Stimulated activated naive B cell treated with anti-CD40 and anti-IgM and Interleukin-4, amounts not matched to agents 10 μg/mL and 1 μg/mL and 100 μg/mL, for 72 hours (primary cell): ENCODE measurements around the gene CTRB2.

Experiments
- ATAC-seq, 2 donors: fragments of 150-1000 bp; cut with Tn5 transposase; replicated peaks; 2 replicates each; pipeline ENCODE4 v1.10.0; 2021; ENCODE audit warnings: moderate library complexity in 1 of 2
- DNase-seq: peaks from one replicate; pipeline ENCODE4 v3.0.0; 2021
- H3K27ac Mint-ChIP-seq: one replicate; pipeline ENCODE4 v1.8.0; 2022; ENCODE audit warnings: mild to moderate bottlenecking, mixed read lengths
- H3K27me3 Mint-ChIP-seq, 2 donors: one replicate each; pipeline ENCODE4 v1.8.0; 2022; ENCODE audit warnings: mixed read lengths in 2 of 2
- H3K36me3 Mint-ChIP-seq, 2 donors: one replicate each; pipeline ENCODE4 v1.8.0; 2022; ENCODE audit warnings: mixed read lengths in 2 of 2, mild to moderate bottlenecking in 1 of 2
- H3K4me1 Mint-ChIP-seq, 2 donors: one replicate each; pipeline ENCODE4 v1.8.0; 2022; ENCODE audit warnings: mixed read lengths in 2 of 2, mild to moderate bottlenecking in 1 of 2
- H3K4me3 Mint-ChIP-seq, 2 donors: one replicate each; pipeline ENCODE4 v1.8.0; 2022; ENCODE audit warnings: mild to moderate bottlenecking in 2 of 2, mixed read lengths in 2 of 2, moderate library complexity in 1 of 2
- H3K9me3 Mint-ChIP-seq, 2 donors: one replicate each; pipeline ENCODE4 v1.8.0; 2022; ENCODE audit warnings: mixed read lengths in 2 of 2, mild to moderate bottlenecking in 1 of 2

The CTRB2 gene

DNA sequence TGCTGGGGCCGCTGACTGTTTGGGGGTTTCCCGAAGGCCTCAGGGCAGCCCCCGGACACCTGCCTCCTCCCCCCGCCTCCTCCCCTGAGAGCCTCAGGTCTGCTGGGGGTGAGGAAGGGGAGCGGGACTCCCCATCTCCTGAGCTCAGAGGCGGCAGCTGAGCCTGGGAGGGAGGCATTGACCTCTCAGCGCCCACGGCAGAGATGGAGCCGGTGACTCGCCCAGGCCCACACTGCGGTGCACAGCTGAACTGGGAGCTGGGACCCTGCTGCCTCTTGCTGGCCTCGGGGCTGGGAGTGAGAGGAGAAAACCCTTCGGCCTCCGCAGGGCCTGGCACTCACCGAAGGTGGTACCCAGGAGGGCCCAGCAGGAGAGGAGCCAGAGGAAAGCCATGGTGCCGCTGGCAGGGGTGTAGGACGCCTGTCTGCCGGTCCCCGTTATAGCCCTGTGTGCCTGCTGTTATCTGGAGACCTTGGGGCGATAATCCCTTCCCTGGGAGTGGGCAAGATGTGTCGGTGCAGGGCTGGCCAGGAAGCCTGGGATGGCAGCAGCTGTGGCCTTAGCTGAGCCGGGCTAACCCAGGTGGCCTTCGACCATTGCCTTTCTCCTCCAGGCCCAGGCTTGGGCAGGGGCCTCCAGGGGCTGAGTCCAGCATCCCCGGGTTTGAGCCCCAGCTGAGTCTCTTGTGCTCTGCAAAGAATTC, at the start of gene CTRB2:
Gene CTRB2, minus strand, starts transcription at position 413 of the 703 bp plus-strand sequence. Its CDS starts 20 bp downstream, at position 393.
- Mint-ChIP-seq H3K4me1 (no peaks in the 10 kb centered on the region), H3K4me3 (no peak within 1 kb of the TSS)
- no peak for DNase-seq

DNA sequence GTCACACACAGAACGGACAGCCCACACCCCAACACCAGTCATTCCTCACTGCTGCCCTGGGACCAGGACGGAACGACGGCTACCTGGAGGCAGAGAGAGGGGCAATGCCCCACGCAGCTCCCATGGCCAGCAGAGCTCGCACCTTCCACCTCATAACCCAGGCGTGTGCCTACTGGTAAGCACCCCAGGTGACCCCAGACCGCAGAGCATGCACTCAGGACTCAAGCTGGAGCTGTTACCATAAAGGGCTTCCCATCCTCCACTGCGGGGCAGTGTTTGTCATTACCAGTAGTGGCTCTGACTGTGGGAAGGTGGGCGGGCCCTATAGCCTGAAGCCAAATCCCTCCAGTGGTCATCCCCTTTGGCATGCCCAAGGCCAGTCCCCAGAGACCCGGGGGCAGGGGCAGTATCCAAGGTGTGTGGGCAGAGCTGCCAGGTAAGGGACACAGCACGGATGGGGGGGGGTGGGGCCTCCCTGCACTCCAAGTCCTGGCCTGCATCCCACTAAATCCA, 49.2 kb upstream of the CTRB2 start:
- ATAC-seq (no peak), DNase-seq (no peak)
- Mint-ChIP-seq H3K27me3 (peaks cover 70 to 88% of the 10 kb centered on the region in 2 donors), H3K36me3 (no peaks in the 10 kb centered on the region), H3K4me1 (peaks cover 8 to 10% of the 10 kb centered on the region in 2 donors), H3K27ac (no peak overlapping the region), H3K9me3 (no peaks in the 10 kb centered on the region), H3K4me3 (no peak overlapping the region)

More for the DNA sequence above, at the start of gene CTRB2:
- H3K27ac Mint-ChIP-seq: no peak within 1 kb of the TSS
- ATAC-seq: peak; percentile 41 to 62
- H3K36me3 Mint-ChIP-seq: no peaks in the 10 kb centered on the region
- H3K9me3 Mint-ChIP-seq: no peaks in the 10 kb centered on the region
- H3K27me3 Mint-ChIP-seq: peaks cover 22 to 46% of the 10 kb centered on the region in 2 donors

DNA sequence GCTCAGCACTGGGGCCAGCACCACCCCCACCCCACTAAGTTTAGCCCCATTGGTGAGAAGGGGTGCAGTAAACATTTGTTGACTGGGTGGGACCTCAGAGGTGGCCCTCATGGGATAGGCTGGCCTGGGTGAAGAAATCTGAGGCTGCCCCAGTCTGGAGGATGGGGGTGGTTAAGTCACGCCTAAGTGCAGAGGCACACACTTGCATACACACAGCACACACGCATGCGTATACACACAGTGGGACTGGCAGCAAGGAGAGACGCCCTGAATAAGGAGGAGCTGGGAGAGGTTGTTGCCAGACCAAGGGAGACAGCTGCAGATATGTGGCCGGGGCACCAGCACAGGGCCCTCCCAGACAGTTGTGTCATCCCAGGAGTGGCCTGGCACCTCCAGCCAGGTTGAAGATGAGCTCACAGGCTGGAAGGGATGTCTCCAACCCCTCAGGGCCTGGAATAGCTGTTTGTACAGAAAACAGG, 47.4 kb upstream of the CTRB2 start:
- peaks cover 16 to 20% of the 10 kb centered on the region in 2 donors for H3K4me1 Mint-ChIP-seq
- DNase-seq: no peak
- no peaks in the 10 kb centered on the region for H3K36me3 Mint-ChIP-seq
- no peaks in the 10 kb centered on the region for H3K9me3 Mint-ChIP-seq
- no peak overlapping the region for H3K4me3 Mint-ChIP-seq
- ATAC-seq: no peak
- no peak overlapping the region for H3K27ac Mint-ChIP-seq
- H3K27me3 Mint-ChIP-seq: peaks cover 83 to 94% of the 10 kb centered on the region in 2 donors

DNA sequence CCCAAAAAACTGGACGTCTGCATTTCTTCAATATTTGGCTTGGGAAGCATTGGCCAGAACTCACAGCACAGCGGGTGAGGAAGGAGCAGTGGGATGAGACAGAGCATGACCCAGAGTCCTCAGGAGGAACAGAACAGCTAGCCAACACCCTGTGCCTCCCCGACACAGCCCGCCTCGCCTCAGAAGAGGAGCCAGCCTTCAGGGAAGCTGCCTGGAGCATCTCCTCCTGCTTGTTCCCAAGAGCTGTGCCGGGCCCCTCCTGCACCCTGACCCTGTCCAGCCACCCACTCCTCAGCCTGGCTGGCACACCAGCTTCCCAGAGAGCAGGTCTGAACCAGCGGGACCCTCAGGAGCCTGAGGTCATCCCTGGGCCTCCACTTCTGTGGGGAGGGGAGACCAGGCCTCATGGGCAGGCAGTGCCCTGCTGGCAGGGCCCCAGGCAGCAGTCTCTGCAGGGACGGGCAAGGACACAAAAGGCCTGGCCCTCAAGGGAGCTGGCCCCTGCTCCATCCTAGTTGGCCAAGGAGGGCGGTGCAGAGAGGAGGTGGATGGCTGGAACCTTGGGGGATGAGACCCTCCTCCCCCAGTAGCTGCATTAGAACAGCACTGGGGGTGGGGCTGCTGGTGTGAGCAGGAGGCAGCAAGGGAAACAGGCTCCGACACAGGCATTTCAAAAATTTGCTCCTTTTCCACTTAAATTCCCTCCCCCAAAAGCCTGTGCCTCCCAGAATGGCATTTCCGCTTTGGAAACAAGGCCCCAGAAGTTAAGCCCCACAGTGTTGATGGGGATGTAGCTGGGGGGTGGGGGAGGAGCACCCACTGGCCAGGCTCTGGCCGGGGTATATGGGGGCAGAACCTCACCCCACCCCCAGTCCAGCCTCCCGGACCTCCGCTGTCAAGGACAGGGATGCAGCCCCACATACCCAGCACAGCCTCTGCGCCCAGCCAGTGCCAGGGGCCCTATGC, 46.3 kb upstream of the CTRB2 start:
- Mint-ChIP-seq H3K27me3 (peaks cover 81 to 94% of the 10 kb centered on the region in 2 donors), H3K27ac (no peak overlapping the region), H3K36me3 (no peaks in the 10 kb centered on the region), H3K4me3 (no peak overlapping the region), H3K4me1 (peaks cover 20% of the 10 kb centered on the region in 2 donors), H3K9me3 (no peaks in the 10 kb centered on the region)
- DNase-seq: no peak
- ATAC-seq: no peak

DNA sequence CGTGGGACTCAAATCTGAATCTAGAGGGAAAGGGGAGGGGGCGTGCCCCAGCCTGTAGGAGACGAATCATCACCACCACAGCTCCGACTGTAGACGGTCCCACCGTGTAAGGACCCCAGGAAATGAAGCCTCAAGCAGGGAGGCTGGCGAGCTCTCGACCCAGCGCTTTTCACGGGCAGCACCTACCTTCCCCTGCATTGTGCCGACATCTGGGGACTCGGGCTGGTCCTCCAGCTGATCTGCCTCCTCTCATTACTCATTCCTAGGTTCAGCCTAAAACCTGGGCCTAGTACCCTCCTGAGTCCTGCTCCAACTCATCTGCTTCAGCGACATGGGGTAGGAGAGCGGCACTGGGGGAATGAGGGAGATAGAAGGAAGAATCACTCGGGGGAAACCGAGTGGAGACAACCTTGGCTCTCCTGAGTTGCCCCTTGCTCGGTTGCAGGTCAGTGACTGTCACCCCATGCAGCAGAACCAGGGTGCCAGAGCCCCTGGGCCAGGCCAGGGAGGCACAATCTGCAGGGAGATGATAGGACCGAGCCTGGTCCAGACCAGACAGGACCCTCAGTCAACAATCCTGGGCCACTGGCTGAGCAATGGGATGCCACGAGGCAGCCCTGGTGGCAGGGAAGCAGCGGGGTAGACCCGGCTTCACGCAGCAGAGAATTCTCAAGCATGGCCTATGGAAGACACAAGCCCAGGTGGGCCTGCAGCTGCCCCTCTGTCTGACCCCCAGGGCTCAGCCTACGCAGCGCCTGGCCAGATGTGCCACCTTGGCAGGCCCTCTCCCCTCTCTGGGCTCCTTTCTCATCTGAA, 45.3 kb upstream of the CTRB2 start:
- peaks cover 20 to 24% of the 10 kb centered on the region in 2 donors for H3K4me1 Mint-ChIP-seq
- peak overlapping the region; percentile 75 to 77 for H3K4me3 Mint-ChIP-seq
- peaks cover 81 to 94% of the 10 kb centered on the region in 2 donors for H3K27me3 Mint-ChIP-seq
- ATAC-seq: no peak
- no peak for DNase-seq
- H3K27ac Mint-ChIP-seq: no peak overlapping the region
- no peaks in the 10 kb centered on the region for H3K9me3 Mint-ChIP-seq
- H3K36me3 Mint-ChIP-seq: no peaks in the 10 kb centered on the region

DNA sequence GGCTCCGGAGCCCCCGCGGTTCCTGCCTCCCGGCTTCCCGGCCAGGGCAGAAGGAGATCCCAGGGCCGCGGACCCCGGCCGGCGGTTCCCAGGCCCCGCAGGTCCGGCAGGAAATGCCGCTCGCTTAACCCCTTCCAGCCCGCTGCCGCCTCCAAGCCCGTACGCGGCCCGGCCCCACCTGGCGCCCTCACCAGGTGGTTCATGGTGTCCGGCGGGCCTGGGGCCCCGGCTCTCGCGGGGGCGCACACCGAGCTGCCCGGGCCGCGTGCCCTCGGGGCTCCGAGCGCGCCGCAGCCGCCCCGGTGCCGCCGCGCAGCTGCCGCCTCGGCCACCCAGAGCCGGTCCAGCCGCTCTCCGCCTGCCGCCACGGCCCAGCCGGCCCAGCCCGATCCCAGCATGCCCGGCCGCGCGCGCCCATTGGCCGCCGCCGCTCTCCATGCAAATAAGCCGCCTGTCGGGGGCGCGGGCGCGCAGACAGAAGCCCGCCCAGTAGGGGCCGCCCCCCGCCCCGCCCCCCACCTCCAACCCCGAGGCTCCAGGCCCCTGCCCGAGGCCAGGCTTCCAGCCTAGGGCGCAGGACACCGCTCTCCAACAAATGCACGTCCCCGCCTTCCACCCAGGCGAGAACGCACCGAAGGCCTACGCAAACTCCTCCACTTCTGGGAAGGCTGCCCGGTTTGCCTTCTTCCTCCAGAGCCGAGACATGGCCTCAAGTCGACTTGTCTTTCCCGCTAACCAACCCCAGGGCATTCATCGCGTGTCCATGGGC, 44.5 kb upstream of the CTRB2 start, which contains the start of gene BCAR1:
Gene BCAR1, minus strand, starts transcription at position 345 of the 769 bp plus-strand sequence. Its CDS starts 142 bp downstream, at position 203.
- Mint-ChIP-seq H3K4me3 (peak within 1 kb of the TSS; percentile 75 to 77), H3K4me1 (peaks cover 20 to 24% of the 10 kb centered on the region in 2 donors), H3K27ac (no peak within 1 kb of the TSS), H3K36me3 (no peaks in the 10 kb centered on the region), H3K9me3 (no peaks in the 10 kb centered on the region), H3K27me3 (peaks cover 83 to 94% of the 10 kb centered on the region in 2 donors)
- peak; percentile 31 to 33 for ATAC-seq
- DNase-seq: no peak

DNA sequence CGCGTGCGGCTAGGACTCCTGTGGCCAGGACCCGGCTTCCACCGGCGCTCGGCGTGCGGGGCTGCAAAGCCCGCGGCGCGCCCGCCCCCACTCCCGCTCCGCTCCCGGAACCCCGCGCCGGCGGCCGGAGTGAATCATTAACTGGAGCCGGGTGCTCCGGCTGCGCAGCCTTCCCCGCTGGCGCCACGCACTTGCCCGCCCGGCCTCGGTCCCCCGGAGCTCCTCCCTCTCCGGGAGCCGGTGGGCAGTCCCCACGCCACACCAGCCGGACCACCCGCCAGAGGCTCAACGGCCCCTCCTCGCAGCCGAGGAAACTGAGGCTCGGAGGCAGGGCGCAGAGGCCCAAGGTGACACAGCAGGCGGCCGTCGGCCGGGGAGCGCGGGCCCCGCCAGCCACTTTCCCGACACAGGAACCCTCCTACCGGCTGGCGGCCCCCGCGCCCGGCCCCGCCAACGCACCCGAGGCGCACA, 43.9 kb upstream of the CTRB2 start:
- Mint-ChIP-seq H3K4me3 (peak overlapping the region; percentile 41 to 61), H3K36me3 (no peaks in the 10 kb centered on the region), H3K9me3 (no peaks in the 10 kb centered on the region), H3K27ac (no peak overlapping the region), H3K4me1 (peaks cover 20 to 24% of the 10 kb centered on the region in 2 donors), H3K27me3 (peaks cover 85 to 95% of the 10 kb centered on the region in 2 donors)
- DNase-seq: no peak
- ATAC-seq: peak; percentile 19 to 22

DNA sequence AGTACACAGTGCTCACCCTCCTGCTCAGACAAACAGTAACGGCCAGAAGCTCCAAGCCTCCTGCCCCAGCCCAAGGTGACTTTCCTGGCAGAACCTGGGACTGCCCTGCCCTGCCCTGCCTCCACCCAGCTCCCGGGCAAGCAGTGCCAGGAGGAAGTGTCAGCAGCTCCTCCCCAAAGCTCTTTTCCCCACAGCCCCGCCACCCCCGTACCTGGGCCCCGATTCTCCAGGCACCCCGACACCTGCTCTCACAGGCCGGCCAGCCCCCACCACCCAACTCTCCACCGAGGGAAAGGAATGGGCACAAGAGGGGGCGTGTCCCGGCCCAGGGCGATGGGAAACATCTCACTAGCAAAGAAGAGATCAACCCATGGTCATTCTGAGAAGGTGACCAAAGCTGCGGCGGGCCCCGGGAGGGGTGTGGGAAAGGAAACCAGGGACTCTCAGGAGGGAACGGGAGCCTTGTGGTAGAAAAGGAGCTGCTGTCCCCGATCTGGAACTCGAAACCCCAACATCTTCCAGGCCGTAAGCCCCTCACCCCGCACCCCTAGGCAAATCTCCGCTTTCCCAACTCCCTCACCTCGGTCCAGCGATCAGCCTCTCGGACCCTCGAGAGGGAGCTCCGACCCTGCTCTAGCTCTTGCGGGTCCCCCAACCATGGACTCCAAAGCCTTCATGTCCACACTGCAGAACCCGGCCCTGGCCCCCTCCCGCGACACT, 43.3 kb upstream of the CTRB2 start:
- H3K4me3 Mint-ChIP-seq: peak overlapping the region; percentile 41 to 61
- no peaks in the 10 kb centered on the region for H3K9me3 Mint-ChIP-seq
- ATAC-seq (peak in 1 of 2 donors; percentile 1), DNase-seq (no peak)
- H3K27ac Mint-ChIP-seq: no peak overlapping the region
- peaks cover 20 to 25% of the 10 kb centered on the region in 2 donors for H3K4me1 Mint-ChIP-seq
- H3K27me3 Mint-ChIP-seq: peaks cover 87 to 93% of the 10 kb centered on the region in 2 donors
- H3K36me3 Mint-ChIP-seq: no peaks in the 10 kb centered on the region

DNA sequence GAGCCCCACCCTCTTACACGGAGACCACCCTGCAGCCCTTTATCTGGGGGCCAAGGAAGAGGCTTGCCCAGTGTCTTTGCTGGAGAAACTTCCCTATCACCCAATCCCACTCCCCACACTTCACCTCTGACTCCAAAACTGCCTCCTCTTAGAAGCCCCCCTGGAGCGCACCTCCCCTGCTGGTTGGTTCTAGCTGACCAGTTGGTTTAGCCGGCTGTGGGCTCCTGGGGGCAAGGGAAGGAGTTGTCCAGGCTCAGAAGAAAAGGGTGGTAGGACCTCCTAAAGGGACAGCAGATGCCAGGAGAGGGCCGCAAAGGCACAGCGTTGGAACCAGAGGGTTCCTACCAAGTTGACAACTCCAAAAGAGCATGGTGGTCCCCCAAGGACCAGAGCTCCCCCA, 42.5 kb upstream of the CTRB2 start:
- ATAC-seq (no peak), DNase-seq (no peak)
- Mint-ChIP-seq H3K36me3 (no peaks in the 10 kb centered on the region), H3K4me1 (peaks cover 29 to 30% of the 10 kb centered on the region in 2 donors), H3K9me3 (no peaks in the 10 kb centered on the region), H3K27ac (no peak overlapping the region), H3K27me3 (peaks cover 84 to 92% of the 10 kb centered on the region in 2 donors), H3K4me3 (no peak overlapping the region)

DNA sequence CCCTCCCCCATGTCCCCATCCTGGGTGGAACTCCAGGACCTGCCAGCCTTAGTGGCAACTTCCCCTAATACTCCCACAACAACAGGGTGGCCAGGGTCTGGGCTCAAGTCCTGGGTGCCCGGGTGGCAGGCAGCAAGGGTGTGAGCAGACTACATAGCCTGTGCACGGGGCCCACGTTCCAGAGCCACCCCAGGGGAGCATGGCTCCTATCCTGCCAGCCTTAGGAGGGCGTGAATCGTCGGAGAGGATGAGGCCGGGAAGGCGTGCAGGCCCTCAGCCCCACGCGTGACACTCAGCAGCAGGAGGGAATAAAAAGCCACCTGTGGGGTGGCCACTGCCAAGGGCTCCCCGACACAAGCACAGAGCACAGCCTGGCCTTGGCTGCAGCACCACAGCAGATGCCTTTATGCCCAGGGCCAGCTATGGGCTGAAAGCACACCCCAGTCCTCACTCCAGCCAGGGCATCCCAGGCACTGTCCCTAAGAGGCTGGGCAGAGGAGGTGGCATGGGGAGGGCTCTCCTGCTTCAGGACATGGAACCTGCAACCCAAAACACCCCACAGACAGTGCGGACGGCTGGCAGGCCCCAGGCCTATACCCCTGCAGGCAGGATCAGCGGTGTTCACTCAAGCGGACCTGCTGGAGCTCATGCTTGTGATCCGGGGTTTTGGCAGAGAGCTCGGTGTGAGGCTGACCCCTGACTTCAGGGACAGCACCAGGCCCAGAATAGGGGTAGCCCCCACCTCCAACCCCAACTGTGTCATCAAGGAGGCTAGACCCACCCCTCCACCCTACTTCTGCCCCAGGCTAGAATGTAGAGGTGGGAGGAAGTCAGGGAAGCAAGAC, 41.8 kb upstream of the CTRB2 start:
- DNase-seq: no peak
- H3K4me1 Mint-ChIP-seq: peaks cover 34 to 35% of the 10 kb centered on the region in 2 donors
- H3K27ac Mint-ChIP-seq: no peak overlapping the region
- H3K4me3 Mint-ChIP-seq: no peak overlapping the region
- ATAC-seq: no peak
- no peaks in the 10 kb centered on the region for H3K36me3 Mint-ChIP-seq
- no peaks in the 10 kb centered on the region for H3K9me3 Mint-ChIP-seq
- H3K27me3 Mint-ChIP-seq: peaks cover 85 to 92% of the 10 kb centered on the region in 2 donors

DNA sequence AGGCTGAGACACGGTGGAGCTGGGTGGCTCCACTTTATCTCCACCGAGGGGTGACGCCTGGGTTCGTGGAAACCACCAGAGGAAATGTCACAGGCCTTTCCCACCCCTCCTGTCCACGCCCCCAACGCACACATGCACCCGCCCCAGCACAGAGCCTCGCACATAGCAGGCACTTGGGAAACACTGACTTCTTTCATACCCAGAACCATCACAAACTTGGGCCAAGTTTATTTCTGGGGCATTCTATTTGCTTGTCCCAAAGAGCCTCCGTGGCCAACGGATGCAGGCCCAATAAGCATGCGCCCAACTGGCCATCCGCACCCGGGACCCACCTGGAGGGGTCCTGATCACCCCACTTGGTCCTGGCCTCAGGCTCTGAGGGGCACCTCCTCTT, 41.2 kb upstream of the CTRB2 start:
- Mint-ChIP-seq H3K4me3 (no peak overlapping the region), H3K27me3 (peaks cover 85 to 92% of the 10 kb centered on the region in 2 donors), H3K9me3 (no peaks in the 10 kb centered on the region), H3K27ac (no peak overlapping the region), H3K36me3 (no peaks in the 10 kb centered on the region), H3K4me1 (peaks cover 36 to 39% of the 10 kb centered on the region in 2 donors)
- no peak for ATAC-seq
- no peak for DNase-seq

DNA sequence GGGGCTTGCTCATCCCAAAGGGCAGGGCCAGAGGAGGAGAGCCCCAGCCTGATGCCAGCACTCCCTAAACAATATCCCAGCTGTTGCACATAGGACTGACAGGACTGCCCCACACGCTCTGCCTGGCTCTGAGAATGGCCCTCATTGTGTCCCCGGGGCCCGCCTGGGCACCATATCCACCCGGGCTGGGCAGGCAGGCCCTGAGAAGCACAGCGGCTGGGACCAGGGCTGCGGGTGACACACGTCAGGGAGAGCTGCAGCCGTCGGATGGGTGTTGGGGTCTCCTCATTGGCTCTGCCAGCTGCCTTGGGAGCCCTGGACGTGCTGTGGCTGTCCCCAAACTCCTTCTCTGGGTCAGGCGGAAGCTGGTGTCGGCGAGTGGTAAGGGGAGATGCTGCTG, 40.3 kb upstream of the CTRB2 start:
- Mint-ChIP-seq H3K36me3 (no peaks in the 10 kb centered on the region), H3K9me3 (no peaks in the 10 kb centered on the region), H3K4me3 (no peak overlapping the region), H3K4me1 (peaks cover 34 to 37% of the 10 kb centered on the region in 2 donors), H3K27ac (no peak overlapping the region), H3K27me3 (peaks cover 85 to 92% of the 10 kb centered on the region in 2 donors)
- no peak for ATAC-seq
- DNase-seq: no peak
